Epithelial cell of esophagus (primary cell): ENCODE measurements around the gene TMEM250.
A peak's percentile ranks its signal among the peaks of the same experiment; 100 is the strongest.

Experiments used
- DNase-seq: peaks from one replicate; pipeline ENCODE4 v3.0.0; 2010; ENCODE audit warnings: low read depth
- H3K4me3 ChIP-seq: 2 replicates; pipeline ENCODE4 v1.5.1; 2011; ENCODE audit warnings: mild to moderate bottlenecking, low read length, control low read depth
- TF ChIP-seq, protein P1 (sequence below): IDR thresholded peaks from 2 replicates; pipeline ENCODE4 v1.5.1; 2011; ENCODE audit warnings: low read depth, mild to moderate bottlenecking, low read length, control low read depth, inconsistent platforms; ENCODE audit not compliant: insufficient read depth; ENCODE audit errors: missing control alignments

Gene TMEM250

DNA sequence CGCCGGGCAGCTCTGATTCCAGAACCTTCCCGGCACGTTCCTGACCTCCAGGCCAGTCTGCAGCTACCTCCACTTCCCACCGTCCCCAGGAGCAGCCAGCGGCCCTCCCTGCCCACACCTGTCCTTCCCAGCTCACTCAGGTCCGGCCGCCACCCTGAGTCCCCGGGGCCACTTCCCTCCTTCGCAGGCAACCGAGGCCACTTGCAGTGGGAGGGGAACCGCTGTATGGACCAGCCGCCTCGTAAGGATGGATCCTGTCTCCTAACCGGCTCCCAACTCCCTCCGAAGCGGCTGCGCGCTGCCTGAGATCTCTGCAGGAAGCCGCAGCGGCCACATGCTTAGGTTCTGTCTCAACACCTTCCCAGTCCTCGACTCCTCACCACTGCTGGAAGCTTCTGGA, 7.5 kb downstream of the TMEM250 start:
- DNase-seq = no peak
- no peak overlapping the region for H3K4me3 ChIP-seq
- TF ChIP-seq, protein P1, sequence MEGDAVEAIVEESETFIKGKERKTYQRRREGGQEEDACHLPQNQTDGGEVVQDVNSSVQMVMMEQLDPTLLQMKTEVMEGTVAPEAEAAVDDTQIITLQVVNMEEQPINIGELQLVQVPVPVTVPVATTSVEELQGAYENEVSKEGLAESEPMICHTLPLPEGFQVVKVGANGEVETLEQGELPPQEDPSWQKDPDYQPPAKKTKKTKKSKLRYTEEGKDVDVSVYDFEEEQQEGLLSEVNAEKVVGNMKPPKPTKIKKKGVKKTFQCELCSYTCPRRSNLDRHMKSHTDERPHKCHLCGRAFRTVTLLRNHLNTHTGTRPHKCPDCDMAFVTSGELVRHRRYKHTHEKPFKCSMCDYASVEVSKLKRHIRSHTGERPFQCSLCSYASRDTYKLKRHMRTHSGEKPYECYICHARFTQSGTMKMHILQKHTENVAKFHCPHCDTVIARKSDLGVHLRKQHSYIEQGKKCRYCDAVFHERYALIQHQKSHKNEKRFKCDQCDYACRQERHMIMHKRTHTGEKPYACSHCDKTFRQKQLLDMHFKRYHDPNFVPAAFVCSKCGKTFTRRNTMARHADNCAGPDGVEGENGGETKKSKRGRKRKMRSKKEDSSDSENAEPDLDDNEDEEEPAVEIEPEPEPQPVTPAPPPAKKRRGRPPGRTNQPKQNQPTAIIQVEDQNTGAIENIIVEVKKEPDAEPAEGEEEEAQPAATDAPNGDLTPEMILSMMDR = no peak

DNA sequence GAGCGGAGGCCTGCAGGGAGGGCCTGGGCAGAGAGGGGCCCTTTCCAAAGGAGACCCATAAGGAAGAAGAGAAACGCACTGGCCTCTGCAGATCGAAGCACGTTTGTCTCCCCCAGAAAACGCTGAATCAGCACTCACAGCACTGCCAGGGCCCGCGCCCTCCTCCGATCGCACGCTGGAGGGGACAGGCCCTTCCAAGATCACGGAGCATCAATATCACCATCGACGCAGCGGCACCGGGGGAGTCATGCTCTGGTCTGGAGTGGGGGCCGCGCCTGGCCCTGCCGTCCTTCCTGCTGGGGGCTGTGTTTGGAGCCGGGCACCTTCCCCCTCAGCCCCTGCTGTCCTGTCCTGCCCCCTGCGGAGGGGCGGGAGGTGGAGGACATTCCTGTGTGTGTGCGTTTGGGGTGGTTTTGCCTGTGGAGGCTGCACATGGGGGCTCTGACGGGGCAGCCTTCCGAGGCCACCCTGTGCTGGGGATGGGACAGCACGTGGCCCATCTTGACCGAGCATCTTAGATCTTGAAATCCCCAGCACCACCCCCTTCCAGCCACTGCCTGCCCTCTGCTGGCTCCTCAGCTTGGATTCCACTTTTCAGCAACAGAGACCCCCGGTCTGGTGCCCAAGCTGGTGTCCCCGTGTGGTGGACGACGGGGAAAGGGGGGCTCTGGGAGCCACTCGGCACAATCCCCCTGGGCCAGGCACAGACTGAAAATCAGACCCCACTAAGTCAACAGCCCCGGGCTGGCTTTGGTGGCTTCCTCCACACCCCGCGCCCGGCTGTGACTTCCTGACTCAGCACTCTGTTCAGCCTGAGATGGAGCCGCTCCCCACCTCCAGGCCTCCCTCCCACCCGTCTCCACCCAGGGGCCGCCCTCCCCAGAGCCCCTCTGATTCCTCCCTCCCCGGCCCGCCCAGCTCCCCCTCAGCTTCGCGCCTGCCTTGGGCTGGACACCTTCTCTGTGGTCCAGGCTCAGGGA, 8.3 kb downstream of the TMEM250 start:
- DNase-seq = no peak
- TF ChIP-seq, protein P1 = peak; percentile 13
- no peak overlapping the region for H3K4me3 ChIP-seq

DNA sequence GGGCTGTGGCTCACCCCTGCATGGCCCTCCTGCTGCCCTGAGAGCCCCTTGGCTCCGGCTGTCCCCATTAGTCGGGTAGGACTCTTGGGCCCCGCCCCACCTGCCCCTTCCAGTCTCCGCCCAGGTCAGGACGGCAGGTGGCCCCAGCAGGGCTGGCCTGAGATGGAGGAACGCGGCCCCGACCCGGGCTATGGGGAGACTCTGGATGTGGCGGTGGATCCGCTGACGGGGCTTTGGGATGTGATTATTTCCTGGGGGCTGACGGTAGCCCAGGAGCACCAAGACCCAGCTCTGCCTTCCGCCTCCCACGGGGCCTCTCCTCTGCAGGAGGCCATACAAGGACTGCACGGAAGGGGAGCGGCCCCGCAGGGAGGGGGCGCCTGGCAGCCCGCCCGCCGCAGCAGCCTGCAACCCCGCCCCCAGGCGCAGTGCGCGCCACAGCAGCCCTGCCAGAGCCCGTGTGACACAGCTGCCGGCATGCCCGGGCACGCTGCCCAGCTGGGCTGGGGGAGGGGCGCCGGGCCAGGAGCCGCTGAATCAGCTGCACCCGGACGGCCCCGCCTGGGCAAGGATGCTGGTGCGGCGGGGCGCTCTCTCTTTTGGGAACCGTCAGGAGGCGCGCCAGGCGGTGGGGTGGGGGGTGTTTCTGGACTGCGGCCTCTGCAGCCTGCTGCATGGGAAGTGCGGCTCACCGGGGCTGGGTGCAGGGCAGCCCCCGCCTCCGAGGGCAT, 9.2 kb downstream of the TMEM250 start:
- DNase-seq = peak; percentile 97
- TF ChIP-seq, protein P1 = no peak
- H3K4me3 ChIP-seq = peak overlapping the region; percentile 34

DNA sequence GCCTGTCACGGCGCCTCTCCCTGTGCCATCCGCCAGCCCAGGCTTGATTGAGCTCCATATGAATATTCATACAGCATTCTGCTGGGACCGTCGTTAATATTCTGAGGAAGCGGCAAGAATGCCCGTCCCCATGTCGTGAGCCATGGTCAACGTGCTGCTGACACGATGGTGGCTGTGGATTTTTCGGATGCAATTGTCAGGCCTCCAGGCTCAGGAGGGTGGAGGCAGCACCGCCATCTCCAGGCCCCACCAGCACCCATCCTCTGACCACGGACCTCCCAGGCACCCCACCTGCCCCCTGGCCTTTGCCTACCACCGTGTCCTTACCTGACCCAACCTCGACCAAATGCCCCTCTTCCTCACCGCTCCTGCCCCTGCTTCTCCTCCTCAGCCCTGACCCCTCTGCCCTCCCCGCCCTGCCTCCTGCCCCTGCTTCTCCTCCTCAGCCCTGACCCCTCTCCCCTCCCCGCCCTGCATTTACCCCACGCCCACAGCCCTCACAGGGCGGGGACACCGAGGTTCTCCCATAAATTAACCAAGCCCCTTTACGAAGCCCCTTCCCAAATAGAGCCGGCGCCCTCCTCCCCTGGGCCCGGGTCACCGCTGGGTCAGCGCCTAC, 9.9 kb downstream of the TMEM250 start:
- peak overlapping the region; percentile 34 for H3K4me3 ChIP-seq
- no peak for DNase-seq
- TF ChIP-seq, protein P1 = no peak

DNA sequence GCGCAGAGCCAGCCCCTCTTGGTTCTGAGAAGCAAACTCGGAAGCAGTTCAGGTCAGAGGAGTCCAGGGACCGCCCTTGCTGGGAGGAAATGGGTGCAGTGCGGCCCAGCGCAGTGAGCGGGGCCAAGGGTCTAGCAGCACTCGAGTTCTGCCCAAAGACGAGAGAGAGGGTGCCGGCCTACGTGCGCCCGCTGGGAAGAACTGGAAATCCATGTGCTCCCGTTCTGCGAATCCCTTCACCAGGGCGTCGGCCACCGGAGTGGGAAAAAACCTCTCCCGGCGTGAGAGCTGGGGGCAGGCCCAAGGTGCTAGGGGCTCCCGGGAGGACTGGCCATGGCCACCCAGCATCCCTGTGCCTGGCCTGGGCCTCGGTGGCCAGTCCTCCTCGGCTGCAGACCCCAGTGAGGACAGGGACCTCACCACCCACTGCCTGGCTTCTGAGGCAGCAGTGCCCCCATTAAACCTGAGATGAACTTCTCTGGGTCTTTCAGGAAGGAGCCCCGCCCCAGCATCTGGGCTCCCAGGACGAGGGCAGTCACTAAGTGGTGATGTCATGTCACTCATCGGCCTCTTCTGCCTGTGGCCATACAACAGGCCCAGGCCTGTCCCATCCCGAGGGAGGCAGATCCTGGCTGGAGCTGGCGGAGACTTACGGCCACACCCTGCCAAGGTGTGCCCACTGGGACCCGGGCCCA, 10.6 kb downstream of the TMEM250 start:
- no peak overlapping the region for H3K4me3 ChIP-seq
- TF ChIP-seq, protein P1 = no peak
- peak; percentile 97 for DNase-seq

DNA sequence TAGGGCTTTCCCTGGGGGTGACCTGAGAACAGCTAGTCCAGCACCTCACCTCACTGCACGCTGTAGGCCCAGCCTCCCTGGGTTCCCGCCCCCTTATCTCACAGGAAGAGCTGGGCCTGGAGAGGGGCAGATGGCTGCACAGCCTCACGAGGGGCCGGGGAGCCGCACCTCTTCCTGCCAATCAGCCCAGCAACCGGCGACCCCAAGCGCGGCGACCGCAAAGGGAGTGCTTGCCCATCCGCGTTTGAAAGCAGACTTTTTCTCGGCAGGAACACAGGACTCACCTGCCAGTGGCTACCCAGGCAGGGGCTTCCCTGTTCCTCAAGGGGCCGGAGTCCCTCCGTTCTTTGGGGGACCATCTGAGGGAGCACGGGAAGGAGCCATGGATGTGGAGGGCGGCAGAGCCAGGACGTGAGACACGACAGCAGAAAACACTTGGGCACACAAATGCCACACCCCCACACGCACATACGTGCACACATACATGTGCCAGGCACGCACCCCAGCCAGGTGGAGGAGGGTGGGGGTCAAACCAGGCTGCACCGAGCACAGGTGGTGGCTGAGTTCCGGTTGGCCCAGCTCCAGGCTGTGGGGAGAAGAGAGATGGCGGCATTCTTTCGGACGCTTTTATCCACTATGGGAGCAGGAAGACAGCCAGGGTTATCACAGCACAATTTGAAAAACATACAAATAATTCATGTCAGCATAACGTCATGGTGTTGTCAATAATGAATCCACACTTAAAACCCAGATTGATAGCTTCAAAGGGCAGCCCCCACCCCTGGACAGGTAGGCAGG, 11.3 kb downstream of the TMEM250 start:
- H3K4me3 ChIP-seq = no peak overlapping the region
- TF ChIP-seq, protein P1 = no peak
- no peak for DNase-seq
